GM18909 (cell line): ENCODE results near the gene AVEN.
A peak's percentile ranks its signal among the peaks of the same experiment; 100 is the strongest.

Source experiments
- ATAC-seq: cut with Tn5 transposase; IDR thresholded peaks from one replicate; pipeline ENCODE4 v1.9.1; 2021; ENCODE audit warnings: mild to moderate bottlenecking; ENCODE audit not compliant: unreplicated experiment, poor library complexity

Gene AVEN

DNA sequence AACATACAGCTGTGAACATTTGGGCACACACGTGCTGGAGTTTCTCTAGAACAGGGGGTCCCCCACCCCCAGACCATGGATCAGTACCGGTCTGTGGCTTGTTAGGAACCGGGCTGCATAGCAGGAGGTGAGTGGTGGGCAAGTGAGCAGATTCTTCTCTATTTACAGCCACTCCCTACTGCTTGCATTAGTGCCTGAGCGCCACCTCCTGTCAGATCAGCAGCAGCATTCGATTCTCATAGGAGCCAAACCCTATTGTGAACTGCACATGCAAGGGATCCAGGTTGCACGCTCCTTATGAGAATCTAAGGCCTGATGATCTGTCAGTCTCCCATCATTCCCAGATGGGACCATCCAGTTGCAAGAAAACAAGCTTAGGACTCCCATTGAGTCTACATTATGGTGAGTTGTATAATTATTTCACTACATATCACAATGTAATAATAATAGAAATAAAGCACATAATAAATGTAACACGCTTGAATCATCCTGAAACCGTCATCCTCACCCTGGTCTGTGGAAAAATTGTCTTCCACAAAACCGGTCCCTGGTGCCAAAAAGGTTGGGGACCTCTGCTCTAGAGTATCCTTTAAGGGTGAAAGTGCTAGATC, 44.9 kb downstream of the AVEN start:
- ATAC-seq, result no peak

DNA sequence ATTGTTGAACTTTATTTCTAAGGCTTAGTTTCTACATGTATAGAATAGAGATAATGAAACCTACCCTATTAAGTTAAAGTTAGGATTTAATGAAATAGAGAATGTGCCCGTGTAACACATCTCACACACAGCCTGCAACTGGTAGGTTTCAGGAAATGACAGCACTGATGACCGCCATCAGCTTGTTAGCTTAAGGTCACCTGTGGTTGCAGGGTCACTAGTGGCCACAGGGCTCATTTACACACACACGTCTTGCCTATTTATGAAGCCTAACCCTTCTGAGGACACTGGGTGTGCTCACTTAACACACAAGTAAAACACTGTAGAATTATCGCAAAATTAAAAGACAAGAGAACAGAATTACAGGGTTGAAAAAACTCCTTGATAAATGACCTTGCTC, 50.6 kb downstream of the AVEN start:
- ATAC-seq, result no peak

DNA sequence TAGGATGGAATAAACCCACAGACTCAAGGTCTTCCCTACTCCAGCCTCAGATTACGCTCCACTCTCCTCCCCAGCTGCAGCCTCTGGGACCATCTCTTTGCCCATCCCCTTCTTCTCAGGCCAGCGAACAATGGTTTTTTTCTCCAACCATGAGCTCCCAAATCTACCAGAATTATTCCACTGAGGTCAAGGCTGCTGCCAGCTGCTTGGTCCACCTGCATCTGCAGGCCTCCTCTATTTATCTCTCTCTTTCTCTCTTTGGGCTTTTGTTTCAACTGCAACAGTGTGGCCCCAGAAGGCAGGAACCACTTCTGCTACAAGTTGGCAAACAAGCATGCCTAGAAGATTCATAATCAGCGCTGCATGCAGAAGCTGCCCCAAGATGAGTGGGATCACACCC, 51.6 kb downstream of the AVEN start:
- ATAC-seq, result no peak

DNA sequence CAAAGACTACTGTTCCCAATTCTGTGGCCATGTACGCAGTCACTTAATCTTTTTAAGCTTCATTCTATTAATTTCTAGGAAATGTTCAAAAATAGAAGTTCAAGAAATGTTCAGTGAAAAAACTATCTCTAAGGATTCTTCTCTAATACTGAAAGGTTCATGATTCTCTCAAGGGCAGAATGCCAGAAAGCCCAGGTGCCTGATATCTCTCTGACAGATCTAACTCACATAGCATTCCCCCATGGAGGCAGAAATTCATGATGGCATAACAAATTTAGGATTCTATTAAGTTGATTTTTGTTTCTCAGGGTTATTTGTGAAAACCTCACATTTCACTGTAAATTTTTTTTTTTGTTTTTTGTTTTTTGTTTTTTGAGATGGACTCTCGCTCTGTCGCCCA, 53.3 kb downstream of the AVEN start:
- ATAC-seq, result no peak

- ATAC-seq, result no peak
These were observed 53.7 kb downstream of the AVEN start for GRCh38 chr15:33985287-33985686.

- no peak for ATAC-seq
These were observed 56.5 kb downstream of the AVEN start for GRCh38 chr15:33982516-33982915.

GRCh38 chr15:33980159-33980558, 58.8 kb downstream of the AVEN start:
- no peak for ATAC-seq

DNA sequence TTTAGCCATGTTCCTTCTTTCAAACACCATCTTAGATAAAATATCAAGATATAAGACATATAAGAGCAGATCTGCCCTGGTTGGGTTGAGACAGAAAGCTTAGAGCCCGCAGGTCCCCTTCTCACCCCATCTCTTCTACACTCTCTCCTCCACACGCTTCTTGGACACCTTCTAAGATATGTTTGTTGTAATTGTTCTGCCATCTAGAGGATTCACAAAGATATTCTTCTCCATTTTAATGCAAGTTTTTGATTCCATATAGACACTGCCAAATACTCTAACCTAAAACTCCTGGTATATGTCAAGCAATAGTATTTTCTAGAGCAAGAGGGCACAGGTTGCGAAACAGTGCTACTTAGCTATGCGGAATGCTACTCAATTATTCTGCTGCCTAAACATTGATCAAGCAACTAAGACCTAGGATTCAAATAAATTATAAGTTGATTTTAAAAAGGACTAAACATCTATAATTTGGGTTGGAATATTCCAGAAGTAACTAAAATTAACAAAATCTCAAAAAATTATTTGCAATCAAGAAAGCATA, 63.9 kb downstream of the AVEN start:
- ATAC-seq, result no peak

- no peak for ATAC-seq
These were observed 67.2 kb downstream of the AVEN start for GRCh38 chr15:33971811-33972210.

GRCh38 chr15:33968821-33969220, 70.2 kb downstream of the AVEN start:
- ATAC-seq, result no peak

DNA sequence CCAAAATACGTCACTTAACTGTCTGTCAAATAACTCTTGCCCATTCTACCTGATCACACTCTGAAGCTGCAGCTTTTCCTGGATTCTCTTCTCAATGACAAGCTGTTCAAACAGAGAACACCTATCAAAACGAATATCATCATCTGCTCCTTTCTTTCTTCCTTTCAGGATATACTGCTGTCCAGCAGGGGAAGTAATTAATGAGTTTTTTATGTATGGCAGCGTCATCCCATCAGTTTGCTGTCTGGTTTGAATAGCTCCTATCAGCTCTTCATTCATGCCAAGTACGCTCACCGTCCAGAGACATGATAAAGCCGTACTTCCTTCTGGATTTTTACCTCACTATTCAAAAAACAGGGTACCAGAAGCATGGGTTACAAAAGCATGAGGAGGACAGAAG, 70.8 kb downstream of the AVEN start, which contains the start of gene CHRM5:
Gene CHRM5 (plus strand): TSS at position 274 of the 400 bp plus-strand sequence. CDS start 94,221 bp downstream, outside the sequence.
- ATAC-seq, result no peak

DNA sequence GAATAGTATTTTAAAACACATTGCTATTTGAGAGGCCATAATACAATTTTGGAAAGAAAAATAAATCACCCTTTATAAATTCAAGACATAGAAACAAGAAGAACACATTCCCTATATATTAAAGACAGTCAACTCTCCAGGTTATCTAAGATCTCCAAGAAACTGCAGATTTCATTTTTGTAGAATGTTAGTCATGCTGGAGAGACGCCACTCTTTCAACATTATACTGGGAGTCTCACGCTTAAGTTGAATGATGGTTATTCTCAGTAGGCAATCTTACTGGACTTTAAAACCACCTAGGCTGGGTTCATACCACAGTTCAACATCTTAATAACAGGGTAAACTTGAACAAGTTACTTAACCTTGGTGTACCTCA, 74.4 kb downstream of the AVEN start:
- ATAC-seq, result no peak

DNA sequence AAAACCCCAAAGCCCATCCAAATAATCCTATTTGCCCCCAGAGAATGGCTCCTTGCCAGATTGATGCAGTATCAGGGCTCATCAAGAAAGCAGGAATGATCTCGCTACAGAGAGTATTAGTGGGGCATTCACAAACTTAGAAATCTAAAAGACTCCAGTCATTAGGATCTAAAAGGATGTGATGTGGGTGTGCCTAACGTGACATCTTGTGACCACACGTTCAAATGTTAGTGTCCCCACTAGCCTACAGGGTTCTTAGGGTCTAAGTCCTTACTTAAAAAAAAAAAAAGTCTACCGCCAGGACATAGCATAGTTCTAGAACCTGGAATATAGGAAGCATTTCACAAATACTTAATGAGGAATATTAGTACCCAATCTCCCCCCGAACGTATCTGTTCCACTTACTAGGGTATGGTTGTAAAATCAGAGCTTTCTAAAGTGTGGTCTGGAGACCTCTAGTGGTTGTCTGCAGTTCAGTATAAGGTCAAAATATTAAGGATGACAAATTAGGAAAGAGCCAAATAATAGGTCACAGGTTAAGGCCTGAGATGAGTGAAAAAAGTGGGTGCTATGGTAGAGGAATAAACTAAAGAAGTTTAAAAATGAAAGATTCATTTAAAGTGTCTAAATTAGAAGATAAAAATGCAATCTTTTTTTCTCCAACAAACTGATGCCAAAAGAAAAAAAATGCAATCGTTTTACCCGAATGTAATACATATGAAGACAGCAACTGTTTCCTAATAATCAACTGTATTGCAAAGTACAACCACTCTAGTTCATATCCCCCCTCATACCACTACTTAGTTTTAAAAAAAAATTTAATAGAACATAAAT, 75.0 kb downstream of the AVEN start:
- no peak for ATAC-seq

GRCh38 chr15:33960549-33960935, 78.5 kb downstream of the AVEN start:
- no peak for ATAC-seq

GRCh38 chr15:33959844-33960548, 79.0 kb downstream of the AVEN start:
- ATAC-seq, result no peak

DNA sequence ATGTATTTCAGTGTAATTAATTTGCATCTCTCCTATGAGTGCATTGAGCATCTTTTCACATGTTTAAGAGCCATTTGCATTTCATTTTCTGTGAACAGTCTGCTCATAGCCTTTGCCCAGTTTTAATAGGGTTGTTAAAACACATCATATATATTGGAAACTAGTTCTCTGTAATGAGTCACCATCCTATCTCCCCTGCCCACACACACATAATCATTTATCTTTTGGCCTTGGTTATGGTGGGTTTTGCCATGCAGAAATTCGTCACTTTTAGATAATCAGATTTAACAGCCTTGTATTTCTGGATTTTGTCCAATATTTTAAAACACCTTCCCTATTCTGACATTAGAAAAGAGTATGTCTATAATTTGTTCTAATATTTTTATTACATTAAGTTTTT, 82.6 kb downstream of the AVEN start:
- ATAC-seq, result no peak

GRCh38 chr15:33955945-33956344, 83.1 kb downstream of the AVEN start:
- ATAC-seq, result no peak

GRCh38 chr15:33946152-33946551, 92.9 kb downstream of the AVEN start:
- no peak for ATAC-seq

GRCh38 chr15:33941279-33942063, 97.5 kb downstream of the AVEN start:
- ATAC-seq, result peak; percentile 74

GRCh38 chr15:33934921-33935320, 104.1 kb downstream of the AVEN start:
- no peak for ATAC-seq
